ENCODE results near the gene GLRX2.

Gene GLRX2

DNA sequence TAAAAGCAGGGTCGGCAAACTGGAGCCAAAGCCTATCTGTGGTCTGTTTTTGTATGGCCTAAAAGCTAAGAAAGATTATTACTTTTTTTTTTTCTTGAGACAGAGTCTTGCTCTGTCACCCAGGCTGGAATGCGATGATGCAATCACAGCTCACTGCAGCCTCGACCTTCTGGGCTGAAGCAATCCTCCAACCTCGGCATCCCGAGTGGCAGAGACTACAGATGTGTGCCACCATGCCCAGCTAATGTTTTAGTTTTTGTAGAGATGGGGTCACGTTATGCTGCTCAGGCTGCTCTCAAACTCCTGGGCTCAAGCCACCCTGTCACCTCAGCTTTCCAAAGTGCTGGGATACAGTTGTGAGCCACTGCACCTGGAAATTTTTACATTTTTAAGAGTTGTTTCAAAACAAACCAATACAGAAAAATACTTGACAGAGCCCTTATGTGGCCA, 6.5 kb upstream of the GLRX2 start:
- DNase-seq: no peak

GRCh38 chr1:193110864-193111263, 5.7 kb upstream of the GLRX2 start:
- DNase-seq: no peak

GRCh38 chr1:193110246-193110645, 5.0 kb upstream of the GLRX2 start:
- no peak for DNase-seq

GRCh38 chr1:193109619-193110018, 4.4 kb upstream of the GLRX2 start:
- DNase-seq: no peak

GRCh38 chr1:193108471-193108870, 3.3 kb upstream of the GLRX2 start:
- DNase-seq: no peak

DNA sequence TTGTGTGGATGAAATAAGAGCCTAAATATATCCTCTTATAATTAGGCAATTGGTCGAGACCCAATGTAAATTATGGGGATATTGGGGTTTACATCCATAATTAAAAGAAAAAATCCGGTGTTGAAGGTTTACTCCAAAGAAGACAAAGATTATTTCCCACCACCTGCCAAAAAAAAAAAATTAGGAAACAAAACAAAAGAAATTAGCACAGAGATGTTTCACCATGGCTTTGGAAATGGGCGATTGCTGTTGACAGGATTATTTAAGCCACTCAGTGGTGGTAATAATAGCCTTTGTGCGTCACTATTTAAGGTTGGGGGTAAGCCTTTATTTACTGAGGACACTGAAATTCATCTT, 585 bp upstream of the GLRX2 start:
- DNase-seq: no peak

GRCh38 chr1:193104502-193104906, 710 bp downstream of the GLRX2 start:
- peak in 1 of 5 donors; percentile 19 for DNase-seq

GRCh38 chr1:193103759-193104501, 1.3 kb downstream of the GLRX2 start:
- DNase-seq: no peak

GRCh38 chr1:193102662-193103061, 2.6 kb downstream of the GLRX2 start:
- DNase-seq: no peak

DNA sequence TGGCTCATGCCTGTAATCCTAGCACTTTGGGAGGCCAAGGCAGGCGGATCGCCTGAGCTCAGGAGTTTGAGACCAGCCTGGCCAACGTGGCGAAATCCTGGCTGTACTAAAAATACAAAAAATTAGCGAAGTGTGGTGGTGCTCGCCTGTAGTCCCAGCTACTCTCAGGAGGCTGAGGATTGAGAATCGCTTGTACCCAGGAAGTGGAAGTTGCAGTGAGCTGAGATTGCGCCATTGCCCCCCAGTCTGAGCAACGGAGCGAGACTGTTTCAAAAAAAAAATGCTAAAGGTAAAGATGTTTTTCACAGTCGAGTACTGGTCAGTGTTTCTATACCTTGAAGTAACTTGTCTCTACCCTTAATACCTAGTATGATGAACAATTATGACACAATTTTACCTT, 11.1 kb downstream of the GLRX2 start:
- no peak for DNase-seq

DNA sequence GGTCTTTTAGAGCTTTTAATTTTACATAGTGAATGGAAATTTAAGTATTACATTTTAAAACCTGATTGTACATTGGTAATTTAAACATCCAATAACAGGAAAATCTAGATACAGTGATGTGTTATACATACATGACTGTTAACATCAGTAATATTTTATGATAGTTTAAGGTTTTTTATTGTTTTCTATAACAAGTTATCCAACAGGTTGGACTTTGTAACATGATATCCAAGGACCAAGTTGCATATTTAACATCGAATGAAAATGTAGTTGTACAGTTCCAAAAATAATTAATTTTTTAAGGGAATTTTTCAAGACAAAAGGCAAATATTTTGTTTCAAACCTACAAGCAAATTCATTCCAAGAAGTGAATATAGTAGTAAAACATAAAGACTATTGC, 14.3 kb downstream of the GLRX2 start:
- no peak for DNase-seq

DNA sequence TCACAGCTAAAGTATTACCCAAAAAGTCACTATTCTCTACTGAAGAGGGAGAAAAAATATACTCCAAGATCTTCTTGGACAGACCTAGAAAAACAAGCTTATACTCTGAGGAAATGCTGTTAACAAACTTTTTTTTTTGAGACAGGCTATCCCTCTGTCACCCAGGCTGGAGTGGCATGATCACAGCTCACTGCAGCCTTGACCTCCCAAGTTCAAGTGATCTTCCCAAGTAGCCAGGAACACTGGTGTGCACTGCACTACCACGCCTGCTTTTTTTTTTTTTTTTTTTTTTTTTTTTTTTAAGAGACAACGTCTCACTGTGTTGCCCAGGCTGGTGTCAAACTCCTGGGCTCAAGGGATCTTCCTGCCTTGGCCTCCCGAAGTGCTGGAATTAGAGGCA, 17.3 kb downstream of the GLRX2 start:
- no peak for DNase-seq

DNA sequence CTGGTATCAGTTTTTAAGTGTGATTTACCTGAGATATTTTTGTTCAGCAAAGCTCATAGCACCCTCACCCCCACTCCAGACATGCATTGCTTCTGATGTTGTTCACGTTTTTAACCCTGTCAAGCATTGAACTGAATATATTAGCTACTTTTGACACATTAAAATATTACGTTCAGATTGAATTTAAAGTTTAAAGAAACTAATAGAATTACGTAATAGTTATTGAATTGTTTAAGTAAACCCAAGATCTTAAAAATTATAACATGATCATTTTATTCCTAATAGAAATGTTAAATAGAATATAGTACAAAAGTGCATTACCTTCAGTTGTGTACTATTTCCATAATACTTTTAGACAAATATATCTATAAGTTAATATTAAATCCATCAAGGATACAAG, 18.9 kb downstream of the GLRX2 start:
- DNase-seq: no peak

DNA sequence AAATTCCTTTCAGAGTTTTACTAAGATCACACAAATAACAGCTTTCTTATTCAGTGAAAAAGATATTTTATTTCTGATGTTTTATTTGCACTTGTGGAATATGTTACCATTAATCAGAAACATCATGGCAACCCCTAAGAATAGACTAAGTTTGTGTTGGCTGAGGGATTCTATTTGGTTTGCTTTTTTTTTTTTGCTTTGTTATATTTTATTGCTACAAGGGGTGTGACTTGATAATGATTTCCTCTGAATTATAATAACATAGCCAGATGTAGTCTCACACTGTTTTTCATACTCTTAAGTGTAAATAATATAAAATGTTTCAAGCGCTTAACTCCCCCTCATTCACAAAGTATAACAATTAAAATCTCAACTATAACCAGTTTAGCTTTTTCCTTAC, 20.0 kb downstream of the GLRX2 start:
- DNase-seq: no peak

DNA sequence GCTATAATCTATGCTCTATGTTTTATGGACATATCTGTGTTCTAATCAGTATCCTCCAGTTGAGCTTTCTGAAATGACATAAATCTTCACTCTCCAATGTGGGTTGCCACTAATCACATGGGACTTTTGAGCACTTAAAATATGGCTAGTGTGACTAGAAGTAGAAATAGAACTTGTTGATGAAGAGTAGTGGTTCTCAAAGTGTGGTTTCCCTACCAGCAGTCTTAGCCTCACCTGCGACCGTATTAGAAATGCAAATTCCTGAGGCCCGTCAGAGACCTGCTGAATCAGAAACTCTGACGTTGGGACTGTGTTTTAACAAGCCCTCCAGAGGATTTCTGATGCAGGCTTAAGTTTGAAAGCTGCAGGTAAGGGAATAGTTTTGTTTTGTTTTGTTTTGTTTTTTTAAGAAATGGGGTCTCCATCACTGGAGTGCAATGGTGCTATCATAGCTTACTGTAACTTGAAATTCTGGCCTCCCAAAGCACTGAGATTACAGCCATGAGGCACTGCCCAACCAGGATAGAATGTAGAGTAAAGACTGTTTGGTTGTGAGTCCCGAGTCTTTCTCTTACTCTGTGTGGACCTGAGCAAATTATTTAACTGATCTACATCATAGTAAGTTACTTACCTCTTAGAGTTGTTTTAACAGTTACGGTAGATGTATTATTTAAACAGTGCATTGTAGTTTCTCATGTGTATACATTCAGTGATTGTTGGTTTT, 21.7 kb downstream of the GLRX2 start:
- DNase-seq: no peak

DNA sequence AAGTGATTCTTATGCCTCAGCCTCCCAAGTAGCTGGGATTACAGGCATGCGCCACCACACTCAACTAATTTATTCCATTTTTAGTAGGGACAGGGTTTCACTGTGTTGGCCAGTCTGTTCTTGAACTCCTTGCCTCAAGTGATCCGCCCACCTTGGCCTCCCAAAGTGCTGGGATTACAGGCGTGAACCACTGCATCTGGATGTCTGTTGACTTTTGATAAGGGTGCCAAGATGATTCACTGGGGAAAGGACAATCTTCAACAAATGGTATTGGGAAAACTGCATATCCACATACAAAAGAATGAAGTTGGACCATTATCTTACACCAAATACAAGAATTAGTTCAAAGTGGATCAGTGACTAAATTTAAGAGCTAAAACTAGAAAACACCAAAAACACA, 26.0 kb downstream of the GLRX2 start:
- DNase-seq: no peak

DNA sequence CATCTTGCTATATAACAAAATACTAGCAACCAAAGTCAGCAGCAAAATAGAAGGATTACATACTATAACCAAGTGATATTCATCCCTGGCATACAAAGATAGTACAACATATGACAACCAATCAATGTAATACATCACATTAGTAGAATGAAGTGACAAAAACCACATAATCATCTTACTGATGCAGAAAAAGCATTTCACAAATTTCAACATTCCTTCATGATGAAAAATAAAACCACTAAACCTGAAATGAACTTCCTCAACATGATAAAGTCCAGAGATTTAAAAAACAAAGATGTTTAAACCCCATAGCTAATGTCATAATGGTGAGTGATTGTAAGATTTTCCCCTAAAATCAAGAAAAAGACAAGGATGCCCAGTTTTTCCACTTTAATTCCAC, 27.2 kb downstream of the GLRX2 start:
- DNase-seq: no peak

- DNase-seq: peak in 1 of 5 donors; percentile 43
Measured at GRCh38 chr1:193070942-193071341, 34.3 kb downstream of the GLRX2 start.

- DNase-seq: no peak
Measured at GRCh38 chr1:193070386-193070753, 34.8 kb downstream of the GLRX2 start.

GRCh38 chr1:193069748-193070385, 35.3 kb downstream of the GLRX2 start:
- DNase-seq: no peak

GRCh38 chr1:193068013-193068412, 37.2 kb downstream of the GLRX2 start:
- DNase-seq: no peak

DNA sequence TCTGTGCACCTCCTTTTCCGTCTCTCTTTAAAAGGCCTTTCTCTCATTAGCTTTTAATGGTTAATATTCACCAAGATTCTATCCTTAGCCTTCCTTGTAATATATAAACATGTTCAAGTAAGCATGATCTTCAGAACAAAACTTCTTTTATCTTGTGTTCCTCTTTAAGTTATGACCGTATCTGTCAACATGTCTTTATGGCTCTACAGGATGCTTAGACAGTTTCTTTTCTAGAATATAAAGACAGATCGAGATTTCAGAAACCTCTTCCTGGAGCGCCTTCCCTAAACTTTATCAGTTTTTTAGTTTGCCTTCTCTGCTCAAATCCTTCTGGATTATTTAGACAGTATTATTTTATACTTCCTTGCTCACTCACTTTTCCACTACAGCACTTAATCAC, 38.6 kb downstream of the GLRX2 start:
- no peak for DNase-seq

DNA sequence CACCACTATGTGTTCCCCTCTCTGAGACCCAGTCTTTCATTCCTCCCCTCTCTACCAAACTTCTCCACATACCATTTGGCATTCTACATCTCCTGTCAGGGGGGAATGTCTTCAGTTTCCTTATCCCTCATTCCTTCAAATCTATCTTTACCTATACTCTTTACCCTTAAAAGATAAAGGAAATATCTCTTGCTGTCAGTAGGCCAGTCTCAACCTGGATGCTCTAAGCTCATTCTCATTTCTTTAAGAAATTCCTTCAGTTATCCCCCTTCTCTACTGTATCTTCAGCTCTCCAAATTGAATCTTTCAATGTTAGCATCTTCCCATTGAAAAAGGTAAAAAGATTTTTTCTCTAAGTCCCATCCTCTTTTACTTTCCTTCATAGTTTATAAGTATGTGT, 39.3 kb downstream of the GLRX2 start:
- DNase-seq: no peak
